K562 (cell line): ENCODE data around the gene TXLNG. TPM values are rescaled to one million over a fixed set of nuclear protein-coding genes. Genes with fewer than 3 reads are reported as not detected.

ENCODE experiments used
- CBX3 ChIP-seq, 2 experiments: IDR thresholded peaks; 1 replicate in 1 of 2; 2 replicates in 1 of 2; pipeline ENCODE4 v1.6.1; 2012; ENCODE audit warnings: inconsistent platforms in 2 of 2, low read length in 2 of 2, borderline replicate concordance in 1 of 2, control low read depth in 1 of 2
- CREB3 ChIP-seq: fragments of 450-650 bp; conservative IDR thresholded peaks from 2 replicates; pipeline ENCODE4 v1.6.1; 2016; ENCODE audit warnings: missing genetic modification characterization, low read depth, mild to moderate bottlenecking, missing compliant biosample characterization, moderate library complexity
- GTF2F1 ChIP-seq: IDR thresholded peaks from 2 replicates; pipeline ENCODE4 v1.6.1; 2011; ENCODE audit warnings: low read depth, low read length, improper control_type of control experiment
- TARDBP ChIP-seq: fragments of 450-650 bp; IDR thresholded peaks from 2 replicates; pipeline ENCODE4 v1.6.1; 2016
- THRB ChIP-seq: fragments of 450-650 bp; formaldehyde crosslinking; conservative IDR thresholded peaks from 2 replicates; pipeline ENCODE4 v1.4.0; 2022; ENCODE audit warnings: mild to moderate bottlenecking, missing genetic modification characterization
- ZBTB12 ChIP-seq: fragments of 250-450 bp; sonication (Bioruptor Pico); IDR thresholded peaks from 2 replicates; pipeline ENCODE4 v1.4.0; 2020
- ZNF707 ChIP-seq: fragments of 250-450 bp; sonication (Bioruptor Pico); conservative IDR thresholded peaks from 2 replicates; pipeline ENCODE4 v1.8.0; 2022; ENCODE audit warnings: inconsistent platforms, mild to moderate bottlenecking, moderate library complexity
- ZNF764 ChIP-seq: fragments of 250-450 bp; sonication (Bioruptor Pico); IDR thresholded peaks from 2 replicates; pipeline ENCODE4 v1.4.0; 2020; ENCODE audit warnings: low read depth, mild to moderate bottlenecking, moderate library complexity
- ZSCAN32 ChIP-seq: fragments of 450-650 bp; formaldehyde crosslinking; IDR thresholded peaks from 2 replicates; pipeline ENCODE4 v1.4.0; 2020; ENCODE audit warnings: mild to moderate bottlenecking, moderate library complexity
- polyA plus RNA-seq, 8 experiments: library from polyadenylated mRNA; depleted of rRNA in 4 of 8; stranded (reverse) in 5 of 8; unstranded in 3 of 8; fragments of >200 nt; fragmentation: Nextera tagmentation in 2 of 8; fragmentation: Illumina TruSeq in 1 of 8; extraction: Ambion mirVana in 2 of 8; extraction: Trizol in 1 of 8; gene quantifications; 2 replicates each; pipeline versions ENCODE4 v1.2.1 to v1.2.3, GENCODE V29; 2011 to 2014; ENCODE audit warnings: inconsistent platforms in 1 of 8, missing spikeins in 1 of 8
- total RNA-seq, 7 experiments: library from RNA; depleted of rRNA in 6 of 7; stranded (reverse); fragments of >200 nt in 6 of 7; fragmentation: Illumina TruSeq in 2 of 7; extraction: Trizol in 2 of 7; gene quantifications; 2 replicates each; pipeline versions ENCODE4 v1.2.1 to v1.2.3, GENCODE V29; 2011 to 2021; ENCODE audit warnings: low replicate concordance in 1 of 7
- TF ChIP-seq, protein P1 (sequence below): fragments of 450-650 bp; IDR thresholded peaks from 2 replicates; pipeline ENCODE4 v1.6.1; 2018; ENCODE audit warnings: mild to moderate bottlenecking, low read depth; ENCODE audit not compliant: partially characterized antibody

The TXLNG gene
- total and polyA plus RNA-seq, 9 of the 15 experiments (the other 6 are each of a cell fraction or from before 2014, with no cell fraction given): 13.1 to 47.0 (median 31.6) TPM

GRCh38 chrX:16838202-16839066 lies 52.2 kb downstream of the TXLNG start (continued):
- TF ChIP-seq CREB3 (no peak), TARDBP (no peak), CBX3 (IDR thresholded peaks at IDR 0.05; ENCODE audit: borderline replicate concordance in 1 of 2, low read length in 2 of 2) (no peak), ZSCAN32 (CRISPR knock-in tag) (no peak), ZNF764 (CRISPR knock-in tag) (no peak), THRB (CRISPR knock-in tag) (no peak), ZBTB12 (CRISPR knock-in tag) (no peak), GTF2F1 (no peak), ZNF707 (CRISPR knock-in tag) (no peak)
- TF ChIP-seq, protein P1, sequence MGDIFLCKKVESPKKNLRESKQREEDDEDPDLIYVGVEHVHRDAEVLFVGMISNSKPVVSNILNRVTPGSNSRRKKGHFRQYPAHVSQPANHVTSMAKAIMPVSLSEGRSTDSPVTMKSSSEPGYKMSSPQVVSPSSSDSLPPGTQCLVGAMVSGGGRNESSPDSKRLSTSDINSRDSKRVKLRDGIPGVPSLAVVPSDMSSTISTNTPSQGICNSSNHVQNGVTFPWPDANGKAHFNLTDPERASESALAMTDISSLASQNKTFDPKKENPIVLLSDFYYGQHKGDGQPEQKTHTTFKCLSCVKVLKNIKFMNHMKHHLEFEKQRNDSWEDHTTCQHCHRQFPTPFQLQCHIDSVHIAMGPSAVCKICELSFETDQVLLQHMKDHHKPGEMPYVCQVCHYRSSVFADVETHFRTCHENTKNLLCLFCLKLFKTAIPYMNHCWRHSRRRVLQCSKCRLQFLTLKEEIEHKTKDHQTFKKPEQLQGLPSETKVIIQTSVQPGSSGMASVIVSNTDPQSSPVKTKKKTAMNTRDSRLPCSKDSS: no peak
